IPS DF 19.7 (cell line): ENCODE measurements around the gene C10orf71.

Experiments used
- DNase-seq: peaks from one replicate; pipeline ENCODE4 v3.0.0-alpha.2; 2013; ENCODE audit warnings: low read depth, low spot score

The C10orf71 gene

GRCh38 chr10:49361178-49361554, 62.2 kb downstream of the C10orf71 start:
- no peak for DNase-seq

DNA sequence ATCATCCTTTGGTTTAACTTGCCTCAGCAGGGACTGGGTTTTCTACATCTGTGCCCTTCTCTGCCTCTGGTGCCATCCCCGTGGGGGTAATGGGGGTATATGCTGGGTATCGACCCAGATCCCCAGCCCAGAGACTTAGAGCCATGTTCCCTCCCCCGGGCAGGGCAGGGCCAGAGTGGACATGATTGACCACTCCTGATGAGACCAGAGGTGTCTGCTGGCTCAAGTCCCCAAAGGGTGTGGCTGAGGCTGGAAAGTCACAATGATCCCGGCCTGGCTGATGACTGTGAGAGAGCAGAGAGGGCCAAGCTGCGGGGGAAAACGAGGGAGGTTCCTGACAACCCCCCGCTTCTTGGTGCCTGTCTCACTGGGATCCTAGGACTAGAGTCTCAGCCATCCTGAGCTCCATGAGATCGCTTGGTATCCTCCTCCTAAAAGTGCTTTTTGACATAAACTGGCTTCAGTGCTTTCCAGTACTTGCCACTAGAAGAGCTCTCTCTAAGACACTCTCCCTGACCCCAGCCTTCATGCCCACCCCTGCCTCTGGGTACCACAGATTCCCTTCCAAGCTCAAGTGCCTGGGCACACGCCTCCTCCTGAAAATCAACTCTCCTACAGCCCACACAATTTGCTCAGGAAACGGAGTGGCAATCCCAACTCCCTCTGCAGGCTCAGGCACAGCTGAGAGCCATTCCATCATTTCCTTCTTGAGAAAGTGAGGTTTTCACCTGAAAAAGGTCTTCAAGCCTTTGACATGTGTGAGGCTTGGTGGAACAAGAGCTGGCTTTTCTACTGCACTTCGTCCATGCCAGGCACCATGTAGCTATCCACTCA, 63.0 kb downstream of the C10orf71 start:
- no peak for DNase-seq

- DNase-seq, result no peak
Measured at GRCh38 chr10:49362596-49363260, 63.8 kb downstream of the C10orf71 start.

- DNase-seq, result no peak
Measured at GRCh38 chr10:49363309-49364031, 64.5 kb downstream of the C10orf71 start.

GRCh38 chr10:49364051-49364450, 65.1 kb downstream of the C10orf71 start:
- DNase-seq, result no peak

DNA sequence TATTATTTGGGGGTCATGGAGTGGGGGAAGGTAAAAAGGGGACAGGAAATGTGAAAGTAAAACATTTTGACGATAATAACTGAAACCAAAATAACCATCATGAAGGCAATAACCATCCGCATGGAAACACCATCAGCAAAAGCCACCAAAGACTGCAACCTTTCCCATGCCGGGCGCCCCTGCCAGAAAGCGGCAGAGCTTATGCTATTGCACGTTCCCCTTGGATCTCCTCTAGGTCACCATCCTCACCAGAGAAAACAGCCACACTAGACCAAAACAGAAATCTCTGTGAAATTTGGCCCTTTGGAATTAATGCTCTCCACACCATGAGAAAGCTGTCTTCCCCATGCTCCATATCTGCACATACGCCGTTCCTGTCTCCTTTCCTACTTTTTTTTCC, 65.8 kb downstream of the C10orf71 start:
- DNase-seq, result no peak

DNA sequence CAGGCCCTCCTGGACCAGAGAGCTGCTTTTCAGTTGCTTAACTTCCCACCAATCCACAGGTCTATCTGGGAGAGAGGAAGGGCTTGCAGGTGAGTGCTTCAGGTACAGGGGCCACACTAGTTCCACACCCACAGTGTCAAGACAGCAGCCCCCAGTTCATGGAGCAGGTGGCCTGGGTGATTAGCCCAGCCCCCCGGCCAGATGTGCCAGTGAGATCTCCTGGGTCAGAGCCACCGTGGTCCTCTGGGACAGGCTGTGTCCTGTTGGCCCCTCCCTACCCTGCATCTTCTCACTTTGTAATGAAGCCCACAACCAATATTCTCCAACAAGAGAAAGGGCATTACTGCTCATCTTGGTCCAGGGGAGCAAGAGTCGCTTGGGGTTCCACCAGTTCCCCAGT, 66.3 kb downstream of the C10orf71 start:
- no peak for DNase-seq

DNA sequence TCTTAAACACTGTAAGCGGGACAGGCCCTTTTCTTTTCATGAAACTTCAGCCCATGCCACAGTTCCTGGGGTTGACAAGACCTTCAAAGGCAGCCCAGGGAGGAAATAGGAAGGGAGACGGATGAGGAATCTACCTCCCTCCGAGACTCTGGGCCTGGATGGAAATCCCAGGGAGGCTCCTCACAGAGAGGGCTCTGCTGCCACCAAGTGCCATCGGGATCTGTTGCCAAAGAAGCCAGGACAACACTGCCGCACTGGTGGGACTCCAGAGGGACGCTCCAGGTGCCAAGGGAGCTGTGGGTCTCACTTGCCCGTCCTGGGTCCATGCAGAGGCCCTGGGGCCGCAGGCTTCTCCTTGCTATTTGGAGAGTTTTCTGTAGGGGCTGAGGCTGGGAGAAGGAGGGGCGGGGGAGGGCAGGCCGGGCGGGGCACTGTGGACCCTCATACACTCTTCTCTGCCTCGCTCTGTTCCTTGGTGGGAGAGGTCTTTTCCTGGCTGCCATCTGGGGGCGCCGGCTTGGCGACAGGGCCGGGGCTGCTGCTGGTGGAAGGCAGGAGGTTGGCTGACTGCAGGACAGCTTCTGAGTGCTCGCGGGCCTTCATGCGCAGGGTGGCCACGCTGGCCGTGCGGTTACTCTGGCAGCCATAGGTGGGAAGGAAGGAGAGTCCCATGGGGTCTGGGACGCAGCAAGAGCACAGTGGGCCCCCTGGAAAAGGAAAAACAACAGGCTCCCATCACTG, 66.9 kb downstream of the C10orf71 start:
- no peak for DNase-seq

GRCh38 chr10:49366460-49366859, 67.5 kb downstream of the C10orf71 start:
- no peak for DNase-seq

DNA sequence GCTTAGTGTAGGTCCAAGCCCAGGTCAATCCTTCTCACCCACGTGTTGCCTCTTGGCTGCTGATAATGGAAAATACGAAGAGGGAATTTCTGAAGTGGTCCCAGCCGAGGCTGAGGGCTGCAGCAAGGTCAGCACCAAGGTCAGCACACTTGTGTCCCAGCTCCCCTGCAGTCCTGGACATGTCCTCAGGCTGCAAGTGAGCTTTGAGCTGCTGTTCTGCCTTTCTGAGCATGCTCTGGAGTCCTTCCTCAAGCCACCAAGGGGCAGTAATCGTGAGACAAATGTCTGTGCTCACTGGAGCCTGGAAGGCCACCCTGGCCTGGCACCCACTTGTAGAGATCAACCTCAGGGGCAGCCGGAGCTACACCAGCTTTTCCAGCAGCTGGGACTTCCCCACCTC, 68.6 kb downstream of the C10orf71 start:
- no peak for DNase-seq

GRCh38 chr10:49368256-49368655, 69.3 kb downstream of the C10orf71 start:
- no peak for DNase-seq

DNA sequence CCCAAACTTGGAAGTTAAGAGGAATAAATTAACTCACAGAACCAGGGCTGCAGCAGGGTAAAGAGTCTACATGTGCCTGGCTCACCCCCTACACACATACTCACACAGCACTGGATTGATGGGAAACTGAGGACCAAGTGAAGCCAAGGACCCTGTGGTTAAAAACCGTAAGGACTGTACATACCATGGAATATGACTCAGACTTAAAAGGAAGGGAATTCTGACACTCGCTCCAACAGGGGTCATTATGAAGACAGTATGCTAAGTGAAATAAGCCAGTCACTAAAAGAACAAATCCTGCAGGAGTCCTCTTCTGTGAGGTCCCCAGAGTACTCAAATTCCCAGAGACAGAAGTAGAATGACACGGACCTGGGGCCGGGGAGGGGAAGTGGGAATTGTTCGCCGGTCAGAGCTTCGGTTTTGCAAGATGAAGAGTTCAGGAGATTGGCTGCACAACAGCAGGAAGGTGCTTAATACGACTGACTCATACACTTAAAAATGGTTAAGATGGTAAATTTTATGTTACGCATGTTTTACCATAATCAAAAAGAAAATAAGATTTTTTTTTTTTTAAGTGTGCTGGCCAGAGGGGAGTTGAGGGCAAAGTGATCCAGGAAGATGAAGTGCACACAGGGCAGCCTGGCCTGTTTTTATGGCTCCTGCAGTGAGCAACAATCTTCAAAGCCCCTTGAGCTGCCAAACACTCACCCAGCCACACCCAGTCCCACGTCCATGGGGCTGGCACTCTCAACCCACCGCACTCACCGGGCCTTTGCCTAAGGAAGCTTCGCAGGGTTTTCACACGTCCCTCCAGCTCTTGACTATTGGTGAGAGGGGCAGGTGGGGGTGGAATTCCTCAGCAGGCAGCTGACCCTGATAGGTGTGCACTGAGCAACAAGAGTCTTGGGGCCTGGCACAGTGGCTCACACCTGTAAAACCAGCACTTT, 70.5 kb downstream of the C10orf71 start:
- no peak for DNase-seq

DNA sequence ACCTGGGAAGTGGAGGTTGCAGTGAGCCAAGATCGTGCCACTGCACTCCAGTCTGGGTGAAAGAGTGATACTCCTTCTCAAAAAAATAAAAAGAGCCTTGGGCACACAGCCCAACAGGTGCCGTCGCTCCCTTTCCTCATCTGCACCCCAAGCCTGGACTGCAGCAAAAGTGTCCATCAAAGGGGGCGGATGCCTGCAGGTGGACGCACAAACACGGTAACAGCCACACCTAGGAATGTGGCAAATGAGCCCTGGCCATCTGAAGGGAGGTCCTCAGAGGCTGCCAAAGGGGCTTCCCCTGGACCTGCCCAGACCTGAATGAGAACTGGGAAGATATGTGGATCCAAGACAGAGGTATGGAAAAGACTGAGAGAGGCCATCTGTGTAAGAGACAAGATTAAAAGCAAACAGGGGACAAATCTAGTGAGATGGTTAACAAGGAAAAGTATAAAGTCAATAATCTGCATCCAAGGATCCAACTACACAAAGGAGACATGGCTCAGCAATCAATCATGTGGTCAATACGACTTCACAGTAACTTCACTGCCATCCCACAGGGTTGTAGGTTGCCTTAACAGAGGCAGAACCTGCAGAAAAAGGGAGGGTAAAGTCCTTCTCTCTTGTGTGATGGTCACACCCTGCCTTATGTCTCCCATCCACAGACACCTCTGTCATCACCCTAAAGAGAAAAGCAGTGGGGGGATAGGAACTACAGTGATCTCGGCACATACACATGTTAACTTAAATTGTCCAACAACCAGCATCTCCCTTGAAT, 71.5 kb downstream of the C10orf71 start:
- DNase-seq, result no peak

DNA sequence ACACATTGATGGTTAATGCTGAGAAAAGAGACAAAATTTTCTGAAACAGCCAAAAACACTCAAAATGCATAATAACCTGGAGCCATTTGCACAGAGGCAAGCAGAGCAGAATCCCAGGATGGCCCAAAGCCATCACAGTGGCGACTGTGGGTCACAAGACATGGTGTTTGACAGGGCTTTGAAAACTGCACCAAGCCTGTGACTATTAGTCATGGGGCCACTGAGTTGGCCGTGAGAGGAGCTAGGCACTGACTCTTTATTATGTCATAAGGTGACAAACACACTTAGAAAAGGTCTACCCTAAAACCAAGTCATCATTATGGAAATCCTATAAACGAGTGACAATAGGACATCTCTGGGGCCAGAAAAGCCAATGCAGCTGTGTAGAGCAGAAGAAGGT, 73.0 kb downstream of the C10orf71 start:
- no peak for DNase-seq

DNA sequence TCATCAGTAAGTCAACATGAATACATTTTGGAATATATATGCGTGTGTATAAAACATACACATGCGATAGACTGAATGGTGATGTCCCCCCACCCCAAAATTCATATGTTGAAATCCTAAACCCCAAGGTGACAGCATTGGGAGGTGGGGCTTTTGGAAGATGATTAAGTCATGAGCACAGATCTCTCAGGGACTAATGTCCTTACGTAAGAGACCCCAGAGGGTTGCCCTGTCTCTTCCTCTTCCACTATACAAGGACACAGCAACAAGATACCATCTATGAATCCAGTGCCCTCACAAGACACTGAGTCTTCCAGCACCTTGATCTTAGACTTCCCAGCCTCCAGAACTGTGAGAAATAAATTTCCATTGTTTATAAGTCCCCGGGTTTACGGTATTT, 74.4 kb downstream of the C10orf71 start:
- DNase-seq, result no peak

DNA sequence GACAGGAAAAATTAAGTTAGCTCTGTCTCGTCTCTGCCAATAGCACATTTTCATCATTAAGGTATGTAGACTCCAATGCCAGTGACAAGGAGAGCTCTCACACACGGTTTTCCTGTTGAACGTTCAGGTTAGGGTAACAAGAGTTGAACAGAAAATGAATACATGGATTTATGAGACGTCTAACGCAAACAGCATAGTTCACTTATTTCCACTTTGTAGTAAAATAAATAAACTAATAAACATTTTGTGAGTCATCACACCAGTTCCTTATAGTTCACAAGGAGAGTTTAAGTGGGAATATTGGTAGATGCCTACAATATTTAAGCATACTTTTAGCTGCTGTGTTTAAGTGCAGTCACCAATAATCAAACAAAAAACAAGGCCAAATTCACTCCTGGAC, 75.8 kb downstream of the C10orf71 start:
- DNase-seq, result no peak

GRCh38 chr10:49375611-49376010, 76.6 kb downstream of the C10orf71 start:
- no peak for DNase-seq
